ENCODE results near the gene TMEM41A. TPM values are rescaled to one million over a fixed set of nuclear protein-coding genes. Genes with fewer than 3 reads are reported as not detected.

Gene TMEM41A
- total and polyA plus RNA-seq, 7 donors, result 6.5 to 16.6 (median 11.4) TPM

- no peaks in the 10 kb centered on the region for H3K4me1 ChIP-seq
- H3K27me3 ChIP-seq (ENCODE audit: insufficient read depth in 3 of 3, low read length in 2 of 3), result no peaks in the 10 kb centered on the region
- no peak for DNase-seq
- peaks cover 0 to 10% of the 10 kb centered on the region in 2 donors for H3K36me3 ChIP-seq (ENCODE audit: insufficient read depth in 1 of 2, low read depth in 1 of 2)
- no peak for ATAC-seq
- 90 to 96% (median 95%) methylated on average over 6 of the region's 6 CpGs for WGBS, 3 donors
- H3K9me3 ChIP-seq, result no peaks in the 10 kb centered on the region
- intact Hi-C loops (cut with DNase I), result no loop called here
- H3K4me3 ChIP-seq, result no peak overlapping the region
- no peak overlapping the region for H3K27ac ChIP-seq
- TF ChIP-seq, protein P1, sequence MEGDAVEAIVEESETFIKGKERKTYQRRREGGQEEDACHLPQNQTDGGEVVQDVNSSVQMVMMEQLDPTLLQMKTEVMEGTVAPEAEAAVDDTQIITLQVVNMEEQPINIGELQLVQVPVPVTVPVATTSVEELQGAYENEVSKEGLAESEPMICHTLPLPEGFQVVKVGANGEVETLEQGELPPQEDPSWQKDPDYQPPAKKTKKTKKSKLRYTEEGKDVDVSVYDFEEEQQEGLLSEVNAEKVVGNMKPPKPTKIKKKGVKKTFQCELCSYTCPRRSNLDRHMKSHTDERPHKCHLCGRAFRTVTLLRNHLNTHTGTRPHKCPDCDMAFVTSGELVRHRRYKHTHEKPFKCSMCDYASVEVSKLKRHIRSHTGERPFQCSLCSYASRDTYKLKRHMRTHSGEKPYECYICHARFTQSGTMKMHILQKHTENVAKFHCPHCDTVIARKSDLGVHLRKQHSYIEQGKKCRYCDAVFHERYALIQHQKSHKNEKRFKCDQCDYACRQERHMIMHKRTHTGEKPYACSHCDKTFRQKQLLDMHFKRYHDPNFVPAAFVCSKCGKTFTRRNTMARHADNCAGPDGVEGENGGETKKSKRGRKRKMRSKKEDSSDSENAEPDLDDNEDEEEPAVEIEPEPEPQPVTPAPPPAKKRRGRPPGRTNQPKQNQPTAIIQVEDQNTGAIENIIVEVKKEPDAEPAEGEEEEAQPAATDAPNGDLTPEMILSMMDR (IDR thresholded peaks at IDR 0.05), result no peak
Observed at GRCh38 chr3:185442031-185442430, 56.8 kb downstream of the TMEM41A start.

DNA sequence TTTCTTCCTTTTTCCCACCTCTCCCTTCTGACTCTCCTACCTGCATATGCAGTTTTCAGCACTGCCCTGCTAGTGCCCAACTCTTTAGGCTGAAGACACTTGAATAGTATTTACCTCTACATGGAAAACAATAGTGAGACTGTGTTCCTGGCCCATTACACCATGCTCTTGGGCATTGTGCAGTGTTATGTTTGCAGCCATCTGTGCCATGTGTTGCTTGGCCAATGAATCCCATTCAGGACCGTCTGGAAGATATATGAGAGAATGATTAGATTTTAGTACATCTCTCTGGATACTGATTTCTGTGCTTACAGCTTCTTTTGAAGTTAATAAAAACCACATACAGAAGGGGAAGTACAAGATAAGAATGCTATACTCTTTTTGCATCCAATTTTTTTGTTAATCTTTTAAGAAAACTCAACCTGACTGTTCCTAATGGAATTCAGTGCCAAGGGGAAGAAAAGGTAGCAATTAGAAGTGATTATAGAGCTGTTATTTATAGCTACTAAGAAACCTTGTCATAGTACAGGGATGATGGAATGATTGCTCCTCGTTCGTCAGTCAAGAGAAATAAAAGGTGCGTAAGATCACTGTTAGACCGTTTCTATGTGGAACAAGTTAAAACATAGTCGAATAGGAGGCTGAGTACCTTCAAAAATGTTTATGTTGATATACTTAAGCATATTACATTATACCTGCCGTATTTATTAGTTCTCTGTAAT, 58.9 kb downstream of the TMEM41A start:
- no peak for DNase-seq
- Histone ChIP-seq H3K9me3 (no peaks in the 10 kb centered on the region), H3K36me3 (ENCODE audit: insufficient read depth in 1 of 2, low read depth in 1 of 2) (peaks cover 0 to 10% of the 10 kb centered on the region in 2 donors), H3K4me3 (no peak overlapping the region), H3K27ac (no peak overlapping the region), H3K4me1 (no peaks in the 10 kb centered on the region), H3K27me3 (ENCODE audit: insufficient read depth in 3 of 3, low read length in 2 of 3) (no peaks in the 10 kb centered on the region)
- TF ChIP-seq, protein P1 (IDR thresholded peaks at IDR 0.05), result no peak
- 88 to 89% (median 89%) methylated on average over 7 of the region's 7 CpGs for WGBS, 3 donors
- ATAC-seq, result no peak
- intact Hi-C loops (cut with DNase I), result no loop called here

Other genes with a start within 250 kb of the TMEM41A start
- gene EHHADH, start 245.0 kb downstream of the TMEM41A start, total RNA-seq, result 1 to 10 TPM; 1.9 to 7.2 (median 3.5) TPM
- gene EHHADH, start 245.0 kb downstream of the TMEM41A start, polyA plus RNA-seq, result under 1 TPM; 0.65 to 0.86 (median 0.83) TPM
- 1 to 10 TPM; 5.0 to 7.6 (median 6.9) TPM for gene MAP3K13, start 135.9 kb downstream of the TMEM41A start, total RNA-seq
- 1 to 10 TPM; 2.6 to 4.3 (median 2.7) TPM for gene MAP3K13, start 135.9 kb downstream of the TMEM41A start, polyA plus RNA-seq
- gene LIPH, start 53.6 kb upstream of the TMEM41A start, total RNA-seq, result not detected
- under 1 TPM in 2 of 3 donors, not detected in 1; 0.03 to 0.04 TPM for gene LIPH, start 53.6 kb upstream of the TMEM41A start, polyA plus RNA-seq
- gene SENP2, start 87.3 kb upstream of the TMEM41A start, total RNA-seq, result 10 to 100 TPM; 31.2 to 43.6 (median 40.8) TPM
- 10 to 100 TPM in 2 of 3 donors, 1 to 10 TPM in 1; 9.8 to 51.8 (median 14.1) TPM for gene SENP2, start 87.3 kb upstream of the TMEM41A start, polyA plus RNA-seq

Measured in psoas muscle (tissue), 8 donors.